Liver (tissue), 9 donors: Measurements from ENCODE around the gene RBL2. TPM values are rescaled to one million over a fixed set of nuclear protein-coding genes. Genes with fewer than 3 reads are reported as not detected.

Experiments used
- DNase-seq: peaks from one replicate; pipeline ENCODE4 v3.0.0-alpha.2; 2017; ENCODE audit warnings: low spot score
- H3K27ac ChIP-seq, 2 donors: one replicate each; pipeline ENCODE4 v1.7.0; 2013; ENCODE audit warnings: inconsistent platforms in 2 of 2, low read length in 2 of 2, control low read depth in 1 of 2, low read depth in 1 of 2, mild to moderate bottlenecking in 1 of 2
- H3K27me3 ChIP-seq, 4 donors: one replicate each; pipeline versions ENCODE4 v1.6.1 to v1.7.0; 2013; ENCODE audit warnings: low read length in 3 of 4, inconsistent platforms in 1 of 4, mild to moderate bottlenecking in 1 of 4, moderate library complexity in 1 of 4; ENCODE audit not compliant: control insufficient read depth in 4 of 4, insufficient read depth in 4 of 4
- H3K36me3 ChIP-seq, 4 donors: one replicate each; pipeline versions ENCODE4 v1.6.1 to v1.7.0; 2013; ENCODE audit warnings: low read length in 3 of 4, mild to moderate bottlenecking in 3 of 4, low read depth in 1 of 4, moderate library complexity in 1 of 4; ENCODE audit not compliant: control insufficient read depth in 4 of 4, insufficient read depth in 3 of 4
- H3K4me1 ChIP-seq, 4 donors: one replicate each; pipeline versions ENCODE4 v1.6.1 to v1.7.0; 2013; ENCODE audit warnings: low read length in 3 of 4, mild to moderate bottlenecking in 3 of 4, moderate library complexity in 1 of 4; ENCODE audit not compliant: control insufficient read depth in 4 of 4, insufficient read depth in 4 of 4
- H3K4me3 ChIP-seq, 3 donors: one replicate each; pipeline versions ENCODE4 v1.6.1 to v1.7.0; 2013; ENCODE audit warnings: low read length in 3 of 3, control low read depth in 1 of 3, low read depth in 1 of 3, mild to moderate bottlenecking in 1 of 3
- H3K9ac ChIP-seq, 2 donors: one replicate each; pipeline ENCODE4 v1.7.0; 2013; ENCODE audit warnings: low read length in 2 of 2, mild to moderate bottlenecking in 2 of 2, moderate library complexity in 2 of 2, control low read depth in 1 of 2, low read depth in 1 of 2
- H3K9me3 ChIP-seq, 4 donors: one replicate each; pipeline versions ENCODE4 v1.6.1 to v1.7.0; 2013; ENCODE audit warnings: low read length in 3 of 4; ENCODE audit not compliant: control insufficient read depth in 4 of 4
- EGR1 ChIP-seq, 2 donors: IDR thresholded peaks; 2 replicates each; pipeline ENCODE4 v1.6.1; 2016 to 2018; ENCODE audit warnings: antibody characterized with exemption in 2 of 2, low read depth in 2 of 2
- FOXA1 ChIP-seq: IDR thresholded peaks from 2 replicates; pipeline ENCODE4 v1.6.1; 2016; ENCODE audit warnings: antibody characterized with exemption
- FOXA2 ChIP-seq: IDR thresholded peaks from 2 replicates; pipeline ENCODE4 v1.6.1; 2016; ENCODE audit warnings: antibody characterized with exemption
- GABPA ChIP-seq, 2 donors: IDR thresholded peaks in 1 of 2; conservative IDR thresholded peaks in 1 of 2; 2 replicates each; pipeline ENCODE4 v1.6.1; 2016; ENCODE audit warnings: antibody characterized with exemption in 2 of 2, mild to moderate bottlenecking in 1 of 2, moderate library complexity in 1 of 2
- HNF4A ChIP-seq, 2 donors: conservative IDR thresholded peaks; 2 replicates each; pipeline ENCODE4 v1.6.1; 2016; ENCODE audit warnings: antibody characterized with exemption in 2 of 2, mild to moderate bottlenecking in 2 of 2
- HNF4G ChIP-seq: IDR thresholded peaks from 2 replicates; pipeline ENCODE4 v1.6.1; 2016; ENCODE audit warnings: antibody characterized with exemption
- JUND ChIP-seq, 2 donors: IDR thresholded peaks; 2 replicates each; pipeline ENCODE4 v1.6.1; 2016; ENCODE audit warnings: antibody characterized with exemption in 2 of 2
- NR2F2 ChIP-seq: IDR thresholded peaks from 2 replicates; pipeline ENCODE4 v1.6.1; 2016; ENCODE audit warnings: antibody characterized with exemption
- REST ChIP-seq: IDR thresholded peaks from 2 replicates; pipeline ENCODE4 v1.6.1; 2016; ENCODE audit warnings: antibody characterized with exemption, mild to moderate bottlenecking
- RXRA ChIP-seq, 2 donors: IDR thresholded peaks; 2 replicates each; pipeline ENCODE4 v1.6.1; 2017 to 2018; ENCODE audit warnings: antibody characterized with exemption in 2 of 2, mild to moderate bottlenecking in 1 of 2
- SP1 ChIP-seq: IDR thresholded peaks from 2 replicates; pipeline ENCODE4 v1.6.1; 2018; ENCODE audit warnings: antibody characterized with exemption, mild to moderate bottlenecking
- TAF1 ChIP-seq: conservative IDR thresholded peaks from 2 replicates; pipeline ENCODE4 v1.6.1; 2016; ENCODE audit warnings: antibody characterized with exemption, mild to moderate bottlenecking
- YY1 ChIP-seq: IDR thresholded peaks from 2 replicates; pipeline ENCODE4 v1.6.1; 2016; ENCODE audit warnings: antibody characterized with exemption, mild to moderate bottlenecking
- WGBS: extraction: QIAGEN DNeasy Blood & Tissue Kit; methylation state at CpG from one replicate; pipeline ENCODE4 v1.1.7; 2013; 5-methylcytosine and 5-hydroxymethylcytosine counted together
- polyA plus RNA-seq, 2 donors: library from polyadenylated mRNA; stranded (reverse) in 1 of 2; unstranded in 1 of 2; fragments of 200-250 nt in 1 of 2; fragments of >200 nt in 1 of 2; fragmentation: Nextera tagmentation in 1 of 2; extraction: Ambion mirVana in 1 of 2; gene quantifications; one replicate each; pipeline versions ENCODE4 v1.2.1 to v1.2.3, GENCODE V29; 2013 to 2015
- total RNA-seq, 2 donors: library from RNA; depleted of rRNA; stranded (reverse); fragments of >200 nt; gene quantifications; one replicate each; pipeline ENCODE4 v1.2.3, GENCODE V29; 2014
- TF ChIP-seq, protein P1 (sequence below): IDR thresholded peaks from 2 replicates; pipeline ENCODE4 v1.6.1; 2016; ENCODE audit warnings: antibody characterized with exemption
- TF ChIP-seq, protein P2 (sequence below): IDR thresholded peaks from 2 replicates; pipeline ENCODE4 v1.6.1; 2016; ENCODE audit warnings: antibody characterized with exemption
- donor health status: healthy.
- donor health status: healthy.
- donor health status: healthy.
- donor health status: healthy.
- donor health status: healthy.

Gene RBL2
- total and polyA plus RNA-seq, 4 donors = 19.2 to 64.3 (median 28.4) TPM

GRCh38 chr16:53453928-53454327 is 19.7 kb downstream of the RBL2 start:
- H3K27me3 ChIP-seq = no peaks in the 10 kb centered on the region
- WGBS = 96% methylated on average over 5 of the region's 5 CpGs
- no peaks in the 10 kb centered on the region for H3K9me3 ChIP-seq
- TF ChIP-seq JUND (IDR thresholded peaks at IDR 0.05) (no peak), SP1 (no peak)
- TF ChIP-seq, protein P1, sequence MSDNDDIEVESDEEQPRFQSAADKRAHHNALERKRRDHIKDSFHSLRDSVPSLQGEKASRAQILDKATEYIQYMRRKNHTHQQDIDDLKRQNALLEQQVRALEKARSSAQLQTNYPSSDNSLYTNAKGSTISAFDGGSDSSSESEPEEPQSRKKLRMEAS = no peak
- no peak overlapping the region for H3K27ac ChIP-seq
- no peak overlapping the region for H3K9ac ChIP-seq
- peaks cover 4 to 56% (median 50%) of the 10 kb centered on the region in 4 donors for H3K36me3 ChIP-seq
- no peaks in the 10 kb centered on the region for H3K4me1 ChIP-seq
- H3K4me3 ChIP-seq = no peak overlapping the region
- DNase-seq = no peak

GRCh38 chr16:53456625-53457024 is 22.4 kb downstream of the RBL2 start:
- peaks cover 4 to 71% (median 65%) of the 10 kb centered on the region in 4 donors for H3K36me3 ChIP-seq
- no peaks in the 10 kb centered on the region for H3K4me1 ChIP-seq
- WGBS = 81% methylated on average over 2 of the region's 2 CpGs
- no peaks in the 10 kb centered on the region for H3K9me3 ChIP-seq
- H3K9ac ChIP-seq = no peak overlapping the region
- H3K4me3 ChIP-seq = no peak overlapping the region
- DNase-seq = no peak
- no peaks in the 10 kb centered on the region for H3K27me3 ChIP-seq
- H3K27ac ChIP-seq = no peak overlapping the region
- TF ChIP-seq RXRA (IDR thresholded peaks at IDR 0.05) (no peak), FOXA2 (no peak), SP1 (no peak), FOXA1 (no peak), HNF4A (conservative IDR thresholded peaks at IDR 0.05) (no peak), EGR1 (IDR thresholded peaks at IDR 0.05; ENCODE audit: low read depth in 2 of 2) (no peak), TAF1 (no peak)

DNA sequence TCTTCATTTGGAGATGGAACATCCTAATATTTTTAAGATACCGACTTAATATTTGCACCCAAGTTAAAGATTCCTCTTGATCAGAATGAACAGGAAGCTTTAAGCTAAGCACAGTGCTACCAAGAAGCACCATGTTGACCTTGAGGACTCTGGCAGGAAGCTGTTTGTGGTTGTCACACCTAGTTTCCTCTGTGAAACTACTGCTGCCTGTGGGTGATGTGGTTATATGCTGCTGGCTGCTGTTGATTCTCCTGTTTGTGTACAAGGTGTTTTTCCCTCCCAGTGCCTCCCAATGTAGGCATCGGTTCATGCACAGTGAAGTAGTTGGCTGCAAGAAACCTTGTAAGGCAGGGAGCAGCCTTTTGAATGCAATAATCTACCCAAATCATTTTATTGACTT is 23.4 kb downstream of the RBL2 start:
- Histone ChIP-seq H3K4me3 (no peak overlapping the region), H3K4me1 (no peaks in the 10 kb centered on the region), H3K9ac (no peak overlapping the region), H3K27ac (no peak overlapping the region), H3K9me3 (no peaks in the 10 kb centered on the region), H3K36me3 (peaks cover 4 to 70% (median 65%) of the 10 kb centered on the region in 4 donors), H3K27me3 (no peaks in the 10 kb centered on the region)
- no peak for DNase-seq
- 86% methylated on average over 2 of the region's 2 CpGs for WGBS
- TF ChIP-seq HNF4G (no peak), GABPA (IDR thresholded peaks at IDR 0.05 in 1 of 2, conservative IDR thresholded peaks at IDR 0.05 in 1 of 2) (no peak), FOXA2 (no peak)

GRCh38 chr16:53458635-53459034 is 24.4 kb downstream of the RBL2 start:
- no peaks in the 10 kb centered on the region for H3K4me1 ChIP-seq
- no peaks in the 10 kb centered on the region for H3K9me3 ChIP-seq
- no peak overlapping the region for H3K9ac ChIP-seq
- no peak for DNase-seq
- WGBS = 95% methylated on average over 8 of the region's 8 CpGs
- H3K4me3 ChIP-seq = no peak overlapping the region
- TF ChIP-seq EGR1 (IDR thresholded peaks at IDR 0.05; ENCODE audit: low read depth in 2 of 2) (no peak), RXRA (IDR thresholded peaks at IDR 0.05) (no peak), GABPA (IDR thresholded peaks at IDR 0.05 in 1 of 2, conservative IDR thresholded peaks at IDR 0.05 in 1 of 2) (no peak), TAF1 (no peak), YY1 (no peak), REST (no peak), SP1 (no peak), HNF4G (no peak), FOXA1 (no peak), NR2F2 (no peak)
- TF ChIP-seq, protein P2, sequence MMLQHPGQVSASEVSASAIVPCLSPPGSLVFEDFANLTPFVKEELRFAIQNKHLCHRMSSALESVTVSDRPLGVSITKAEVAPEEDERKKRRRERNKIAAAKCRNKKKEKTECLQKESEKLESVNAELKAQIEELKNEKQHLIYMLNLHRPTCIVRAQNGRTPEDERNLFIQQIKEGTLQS = no peak
- H3K36me3 ChIP-seq = peaks cover 4 to 64% (median 61%) of the 10 kb centered on the region in 4 donors
- no peaks in the 10 kb centered on the region for H3K27me3 ChIP-seq
- no peak overlapping the region for H3K27ac ChIP-seq
